Activated CD4-positive, alpha-beta memory T cell treated with anti-CD3 and anti-CD28 coated beads for 36 hours (primary cell): Measurements from ENCODE around the gene VPS52. TPM values are rescaled to one million over a fixed set of nuclear protein-coding genes. Genes with fewer than 3 reads are reported as not detected.
A peak's percentile ranks its signal among the peaks of the same experiment; 100 is the strongest.

Experiments used
- CTCF ChIA-PET: fragments of 350-600 bp; sonication (Branson Sonifier 250); formaldehyde crosslinking; loops from one replicate; lab custom pipeline; 2021; ENCODE audit warnings: antibody characterized with exemption, inconsistent platforms; lab: Charles Lee
- POLR2A ChIA-PET: fragments of 350-600 bp; sonication (Branson Sonifier 250); formaldehyde crosslinking; loops from one replicate; lab custom pipeline; 2021; ENCODE audit warnings: antibody characterized with exemption; lab: Charles Lee
- DNase-seq: peaks from one replicate; pipeline ENCODE4 v3.0.0-alpha.2; 2020
- H3K27ac Mint-ChIP-seq: one replicate; pipeline ENCODE4 v1.8.0; 2021; ENCODE audit warnings: mixed read lengths
- H3K27me3 Mint-ChIP-seq: one replicate; pipeline ENCODE4 v1.8.0; 2021; ENCODE audit warnings: mixed read lengths
- H3K36me3 Mint-ChIP-seq: one replicate; pipeline ENCODE4 v1.8.0; 2021; ENCODE audit warnings: mixed read lengths
- H3K4me1 Mint-ChIP-seq: one replicate; pipeline ENCODE4 v1.8.0; 2021; ENCODE audit warnings: low read depth, mixed read lengths
- H3K4me3 Mint-ChIP-seq: one replicate; pipeline ENCODE4 v1.8.0; 2021; ENCODE audit warnings: mild to moderate bottlenecking, mixed read lengths
- H3K9me3 Mint-ChIP-seq: one replicate; pipeline ENCODE4 v1.8.0; 2021; ENCODE audit warnings: mixed read lengths
- intact Hi-C: fragments of 100-400 bp; cut with micrococcal nuclease; formaldehyde crosslinking; loops from one replicate; pipeline ENCODE4 v1.15.1; 2023
- total RNA-seq, 2 experiments: library from RNA; stranded (reverse); gene quantifications; one replicate each; pipeline ENCODE4 v1.2.3, GENCODE V29; 2021

Gene VPS52
- total RNA-seq, 2 experiments from 2014 or later, result 32.7 to 33.7 TPM

GRCh38 chr6:33217246-33217645, 54.4 kb downstream of the VPS52 start:
- Mint-ChIP-seq H3K4me3 (no peak overlapping the region), H3K27ac (no peak overlapping the region), H3K27me3 (peaks cover 38% of the 10 kb centered on the region), H3K4me1 (peaks cover 18% of the 10 kb centered on the region), H3K9me3 (no peaks in the 10 kb centered on the region), H3K36me3 (peaks cover 4% of the 10 kb centered on the region)
- intact Hi-C loops, result no loop called here
- POLR2A ChIA-PET, result no interaction called here
- DNase-seq, result peak; percentile 4
- CTCF ChIA-PET, result no interaction called here

- Mint-ChIP-seq H3K4me3 (no peak overlapping the region), H3K9me3 (no peaks in the 10 kb centered on the region), H3K36me3 (peaks cover 10% of the 10 kb centered on the region), H3K27me3 (peaks cover 34% of the 10 kb centered on the region), H3K4me1 (peaks cover 18% of the 10 kb centered on the region), H3K27ac (no peak overlapping the region)
- DNase-seq, result peak; percentile 9
- intact Hi-C loops, result no loop called here
- ChIA-PET CTCF (no interaction called here), POLR2A (no interaction called here)
Observed at GRCh38 chr6:33216117-33216649, 55.5 kb downstream of the VPS52 start.

- intact Hi-C loops, result no loop called here
- peak; percentile 5 for DNase-seq
- Mint-ChIP-seq H3K27ac (no peak overlapping the region), H3K9me3 (no peaks in the 10 kb centered on the region), H3K36me3 (peaks cover 13% of the 10 kb centered on the region), H3K4me1 (peaks cover 18% of the 10 kb centered on the region), H3K4me3 (no peak overlapping the region), H3K27me3 (peaks cover 33% of the 10 kb centered on the region)
- POLR2A ChIA-PET, result no interaction called here
- CTCF ChIA-PET, result interaction anchor here (0.6 kb wide), 1 partner anchor 89 kb away, joined by 3 read pairs; no protein-coding TSS in a partner anchor
Observed at GRCh38 chr6:33215271-33216116, 56.2 kb downstream of the VPS52 start.

GRCh38 chr6:33213989-33214335, 57.7 kb downstream of the VPS52 start:
- DNase-seq, result no peak
- no peak overlapping the region for H3K4me3 Mint-ChIP-seq
- intact Hi-C loops, result no loop called here
- CTCF ChIA-PET, result no interaction called here
- H3K4me1 Mint-ChIP-seq, result peaks cover 30% of the 10 kb centered on the region
- H3K27me3 Mint-ChIP-seq, result peaks cover 31% of the 10 kb centered on the region
- POLR2A ChIA-PET, result no interaction called here
- H3K9me3 Mint-ChIP-seq, result no peaks in the 10 kb centered on the region
- peaks cover 28% of the 10 kb centered on the region for H3K36me3 Mint-ChIP-seq
- no peak overlapping the region for H3K27ac Mint-ChIP-seq

- intact Hi-C loops, result no loop called here
- CTCF ChIA-PET, result no interaction called here
- no peak overlapping the region for H3K27ac Mint-ChIP-seq
- peaks cover 27% of the 10 kb centered on the region for H3K27me3 Mint-ChIP-seq
- H3K4me3 Mint-ChIP-seq, result peak overlapping the region; percentile 27
- peaks cover 30% of the 10 kb centered on the region for H3K36me3 Mint-ChIP-seq
- no peaks in the 10 kb centered on the region for H3K9me3 Mint-ChIP-seq
- peak; percentile 27 for DNase-seq
- POLR2A ChIA-PET, result no interaction called here
- peaks cover 34% of the 10 kb centered on the region for H3K4me1 Mint-ChIP-seq
Observed at GRCh38 chr6:33213166-33213988, 58.3 kb downstream of the VPS52 start.

GRCh38 chr6:33212857-33213165, 58.9 kb downstream of the VPS52 start:
- CTCF ChIA-PET, result no interaction called here
- H3K27me3 Mint-ChIP-seq, result peaks cover 21% of the 10 kb centered on the region
- H3K4me3 Mint-ChIP-seq, result no peak overlapping the region
- intact Hi-C loops, result no loop called here
- peaks cover 34% of the 10 kb centered on the region for H3K4me1 Mint-ChIP-seq
- POLR2A ChIA-PET, result no interaction called here
- H3K27ac Mint-ChIP-seq, result no peak overlapping the region
- no peaks in the 10 kb centered on the region for H3K9me3 Mint-ChIP-seq
- no peak for DNase-seq
- peaks cover 30% of the 10 kb centered on the region for H3K36me3 Mint-ChIP-seq

GRCh38 chr6:33211666-33212422, 59.8 kb downstream of the VPS52 start:
- peak; percentile 10 for DNase-seq
- Mint-ChIP-seq H3K27me3 (peaks cover 20% of the 10 kb centered on the region), H3K36me3 (peaks cover 30% of the 10 kb centered on the region), H3K9me3 (no peaks in the 10 kb centered on the region), H3K27ac (no peak overlapping the region), H3K4me1 (peaks cover 38% of the 10 kb centered on the region), H3K4me3 (no peak overlapping the region)
- CTCF ChIA-PET, result no interaction called here
- intact Hi-C loops, result no loop called here
- POLR2A ChIA-PET, result no interaction called here

GRCh38 chr6:33211136-33211535, 60.5 kb downstream of the VPS52 start:
- Mint-ChIP-seq H3K36me3 (peaks cover 30% of the 10 kb centered on the region), H3K27ac (no peak overlapping the region), H3K4me3 (no peak overlapping the region), H3K4me1 (peaks cover 43% of the 10 kb centered on the region), H3K27me3 (peaks cover 20% of the 10 kb centered on the region), H3K9me3 (no peaks in the 10 kb centered on the region)
- DNase-seq, result peak; percentile 1
- intact Hi-C loops, result no loop called here
- CTCF ChIA-PET, result no interaction called here
- POLR2A ChIA-PET, result no interaction called here

GRCh38 chr6:33209856-33210255, 61.8 kb downstream of the VPS52 start:
- Mint-ChIP-seq H3K9me3 (no peaks in the 10 kb centered on the region), H3K27me3 (peaks cover 20% of the 10 kb centered on the region), H3K27ac (no peak overlapping the region), H3K36me3 (peaks cover 30% of the 10 kb centered on the region), H3K4me1 (peaks cover 55% of the 10 kb centered on the region), H3K4me3 (peak overlapping the region; percentile 88)
- DNase-seq, result peak; percentile 5
- intact Hi-C loops, result loop anchor here (5.0 kb wide), 1 partner anchor 368 kb away; the partner anchor contains the start of gene PSMB8
- POLR2A ChIA-PET, result no interaction called here
- CTCF ChIA-PET, result interaction anchor here (2.5 to 2.9 kb wide), 2 partner anchors 12 to 39 kb away, joined by 19 to 21 read pairs; no protein-coding TSS in a partner anchor

GRCh38 chr6:33208091-33208967, 63.3 kb downstream of the VPS52 start, which contains the start of gene RING1:
Gene RING1 (plus strand): TSS chr6:33208500. CDS start chr6:33208823, 323 bp downstream.
- H3K4me3 Mint-ChIP-seq, result peak within 1 kb of the TSS; percentile 88
- intact Hi-C loops, result loop anchor here (5.0 kb wide), 1 partner anchor 366 kb away; the partner anchor contains the start of gene PSMB8
- CTCF ChIA-PET, result interaction anchor here (0.6 to 2.9 kb wide), 8 partner anchors 10 to 224 kb away, joined by 3 to 21 read pairs (median 4); partner anchors contain the start of genes RGL2 and VPS52
- H3K4me1 Mint-ChIP-seq, result peaks cover 57% of the 10 kb centered on the region
- POLR2A ChIA-PET, result interaction anchor here (1.0 to 2.0 kb wide), 6 partner anchors 9 to 236 kb away, joined by 3 to 9 read pairs (median 6); partner anchors contain the start of genes RPS18 and VPS52
- no peaks in the 10 kb centered on the region for H3K9me3 Mint-ChIP-seq
- peak; percentile 89 for DNase-seq
- H3K27me3 Mint-ChIP-seq, result peaks cover 10% of the 10 kb centered on the region
- H3K27ac Mint-ChIP-seq, result peak within 1 kb of the TSS; percentile 84
- peaks cover 37% of the 10 kb centered on the region for H3K36me3 Mint-ChIP-seq
